IMR-90 (cell line): Measurements from ENCODE around the gene MOB1A. TPM values are rescaled to one million over a fixed set of nuclear protein-coding genes. Genes with fewer than 3 reads are reported as not detected.

Source experiments
- ATAC-seq: fragments of 200-7000 bp; cut with Tn5 transposase; 2 replicates; pipeline ENCODE4 v1.9.1; 2020; ENCODE audit warnings: low read depth, mild to moderate bottlenecking, moderate library complexity
- BruUV-seq: library from RNA; stranded (reverse); fragments of 400-500 nt; replicated peaks from 2 replicates; lab custom pipeline; 2021; lab: Mats Ljungman, UMichigan
- CTCF ChIA-PET: fragments of 300-600 bp; formaldehyde crosslinking; extraction: SDS; loops from one replicate; lab custom pipeline; 2021; ENCODE audit warnings: antibody characterized with exemption; lab: Yijun Ruan, JAX
- POLR2A ChIA-PET: fragments of 300-600 bp; sonication (Branson Sonifier 250); formaldehyde crosslinking; loops from one replicate; lab custom pipeline; 2022; ENCODE audit warnings: antibody characterized with exemption; ENCODE audit not compliant: unreplicated experiment; lab: Charles Lee
- DNase-seq: peaks from one replicate; pipeline ENCODE4 v3.0.0; 2013
- H2AFZ ChIP-seq: replicated peaks from 2 replicates; pipeline ENCODE3; 2013; ENCODE audit warnings: low read length, mild to moderate bottlenecking; ENCODE audit not compliant: poor library complexity
- H2AK5ac ChIP-seq: 2 replicates; pipeline ENCODE4 v1.6.1; 2013; ENCODE audit warnings: low read depth, low read length, inconsistent platforms
- H2AK9ac ChIP-seq: replicated peaks from 2 replicates; pipeline ENCODE3; 2013; ENCODE audit warnings: mild to moderate bottlenecking, low read depth, low read length, moderate library complexity; ENCODE audit not compliant: poor library complexity
- H2BK120ac ChIP-seq: 2 replicates; pipeline ENCODE4 v1.6.1; 2013; ENCODE audit warnings: low read depth, low read length, inconsistent platforms
- H2BK15ac ChIP-seq: 3 replicates; pipeline ENCODE4 v1.6.1; 2013; ENCODE audit warnings: low read depth, low read length, inconsistent platforms
- H2BK20ac ChIP-seq: 2 replicates; pipeline ENCODE4 v1.6.1; 2013; ENCODE audit warnings: low read depth, mild to moderate bottlenecking, inconsistent platforms, low read length, moderate library complexity
- H2BK5ac ChIP-seq: 2 replicates; pipeline ENCODE4 v1.6.1; 2013; ENCODE audit warnings: mild to moderate bottlenecking, low read depth, low read length, inconsistent platforms; ENCODE audit not compliant: poor library complexity, severe bottlenecking
- H3K14ac ChIP-seq: replicated peaks from 2 replicates; pipeline ENCODE4 v1.6.1; 2013; ENCODE audit warnings: low read depth, low read length, inconsistent platforms
- H3K18ac ChIP-seq: 2 replicates; pipeline ENCODE4 v1.6.1; 2013; ENCODE audit warnings: low read depth, low read length, control low read depth
- H3K23ac ChIP-seq: 2 replicates; pipeline ENCODE4 v1.6.1; 2013; ENCODE audit warnings: low read depth, low read length, inconsistent platforms
- H3K27ac ChIP-seq: 2 replicates; pipeline ENCODE4 v1.5.1; 2013; ENCODE audit warnings: mild to moderate bottlenecking, control low read depth, low read length; ENCODE audit not compliant: insufficient read depth
- H3K27me3 ChIP-seq: 2 replicates; pipeline ENCODE4 v1.6.1; 2013; ENCODE audit warnings: low read length; ENCODE audit not compliant: control insufficient read depth, insufficient read depth
- H3K36me3 ChIP-seq: 2 replicates; pipeline ENCODE4 v1.6.1; 2013; ENCODE audit warnings: low read length, mixed read lengths; ENCODE audit not compliant: control insufficient read depth, insufficient read depth
- H3K4ac ChIP-seq: 2 replicates; pipeline ENCODE4 v1.6.1; 2013; ENCODE audit warnings: low read depth, low read length, inconsistent platforms
- H3K4me1 ChIP-seq: 2 replicates; pipeline ENCODE4 v1.6.1; 2013; ENCODE audit warnings: low read length, mixed read lengths; ENCODE audit not compliant: control insufficient read depth, insufficient read depth
- H3K4me2 ChIP-seq: 2 replicates; pipeline ENCODE4 v1.6.1; 2013; ENCODE audit warnings: low read depth, mild to moderate bottlenecking, control low read depth, low read length, moderate library complexity
- H3K4me3 ChIP-seq: 2 replicates; pipeline ENCODE4 v1.5.1; 2013; ENCODE audit warnings: low read depth, mild to moderate bottlenecking, control low read depth, low read length, moderate library complexity; ENCODE audit not compliant: insufficient read depth
- H3K56ac ChIP-seq: 2 replicates; pipeline ENCODE4 v1.6.1; 2013; ENCODE audit warnings: low read length, inconsistent platforms; ENCODE audit not compliant: insufficient read depth; ENCODE audit errors: extremely low read depth
- H3K79me1 ChIP-seq, 2 experiments: 2 replicates each; pipeline ENCODE4 v1.6.1; 2013; ENCODE audit warnings: low read length in 2 of 2, inconsistent platforms in 1 of 2, low read depth in 1 of 2
- H3K9ac ChIP-seq: 2 replicates; pipeline ENCODE4 v1.6.1; 2013; ENCODE audit warnings: low read depth, low read length, control low read depth
- H3K9me1 ChIP-seq: 2 replicates; pipeline ENCODE4 v1.6.1; 2013; ENCODE audit warnings: low read length, inconsistent platforms; ENCODE audit not compliant: insufficient read depth
- H3K9me3 ChIP-seq: 2 replicates; pipeline ENCODE4 v1.6.1; 2013; ENCODE audit warnings: low read length; ENCODE audit not compliant: control insufficient read depth, insufficient read depth
- H4K20me1 ChIP-seq: 2 replicates; pipeline ENCODE4 v1.6.1; 2013; ENCODE audit warnings: low read length, inconsistent platforms; ENCODE audit not compliant: insufficient read depth
- H4K5ac ChIP-seq: 2 replicates; pipeline ENCODE4 v1.6.1; 2013; ENCODE audit warnings: mild to moderate bottlenecking, low read depth, low read length, control low read depth
- H4K8ac ChIP-seq, 2 experiments: 2 replicates each; pipeline ENCODE4 v1.6.1; 2013; ENCODE audit warnings: low read depth in 2 of 2, low read length in 2 of 2, control low read depth in 1 of 2, inconsistent platforms in 1 of 2
- H4K91ac ChIP-seq: 2 replicates; pipeline ENCODE4 v1.6.1; 2013; ENCODE audit warnings: low read depth, low read length, inconsistent platforms; ENCODE audit not compliant: insufficient read depth
- BHLHE40 ChIP-seq: fragments of 150-350 bp; IDR thresholded peaks from 2 replicates; pipeline ENCODE4 v1.6.1; 2016; ENCODE audit warnings: mild to moderate bottlenecking, low read depth, low read length
- CEBPB ChIP-seq: IDR thresholded peaks from 2 replicates; pipeline ENCODE4 v1.6.1; 2012; ENCODE audit warnings: low read depth, low read length, improper control_type of control experiment
- CTCF ChIP-seq: conservative IDR thresholded peaks from 2 replicates; pipeline ENCODE4 v1.5.1; 2012; ENCODE audit warnings: mild to moderate bottlenecking, low read depth, low read length, improper control_type of control experiment
- MAFK ChIP-seq: IDR thresholded peaks from 2 replicates; pipeline ENCODE4 v1.6.1; 2012; ENCODE audit warnings: low read depth, low read length, improper control_type of control experiment
- MXI1 ChIP-seq: IDR thresholded peaks from 2 replicates; pipeline ENCODE4 v1.6.1; 2012; ENCODE audit warnings: low read depth, mild to moderate bottlenecking, low read length, moderate library complexity, borderline replicate concordance
- NFE2L2 ChIP-seq: fragments of 150-350 bp; IDR thresholded peaks from 2 replicates; pipeline ENCODE4 v1.6.1; 2016; ENCODE audit warnings: low read depth, mild to moderate bottlenecking, low read length
- RAD21 ChIP-seq: IDR thresholded peaks from 2 replicates; pipeline ENCODE4 v1.6.1; 2012; ENCODE audit warnings: low read length, improper control_type of control experiment
- RCOR1 ChIP-seq: IDR thresholded peaks from 2 replicates; pipeline ENCODE4 v1.6.1; 2012; ENCODE audit warnings: mild to moderate bottlenecking, low read length, improper control_type of control experiment; ENCODE audit not compliant: insufficient replicate concordance
- WGBS, 2 experiments: methylation state at CpG; one replicate each; pipeline versions ENCODE4 v1.1.5 to v1.1.7; 2013; ENCODE audit warnings: missing lambda C conversion rate in 2 of 2; ENCODE audit not compliant: insufficient read length in 1 of 2; ENCODE audit errors: extremely low coverage in 2 of 2; 5-methylcytosine and 5-hydroxymethylcytosine counted together
- dilution Hi-C: fragments of 300-500 bp; cut with HindIII; formaldehyde crosslinking; loops from one replicate; pipeline ENCODE4 v1.14.3; 2018; ENCODE audit warnings: low sequenced_read_pairs; ENCODE audit not compliant: unreplicated experiment
- in situ Hi-C: fragments of 300-500 bp; cut with MboI; formaldehyde crosslinking; loops from 3 replicates; pipeline ENCODE4 v1.14.3; 2019; ENCODE audit warnings: low sequenced_read_pairs, inconsistent platforms, mixed read lengths
- intact Hi-C: fragments of 100-400 bp; cut with micrococcal nuclease; formaldehyde crosslinking; loops from 2 replicates; pipeline ENCODE4 v1.10.0; 2022
- polyA plus RNA-seq, 3 experiments: library from polyadenylated mRNA; depleted of rRNA; stranded (reverse); fragments of >200 nt; gene quantifications; 2 replicates each; pipeline ENCODE4 v1.2.3, GENCODE V29; 2012; ENCODE audit warnings: low replicate concordance in 1 of 3
- total RNA-seq: library from RNA; depleted of rRNA; stranded (reverse); fragments of >200 nt; gene quantifications from 2 replicates; pipeline ENCODE4 v1.2.3, GENCODE V29; 2012

Gene MOB1A
- total and polyA plus RNA-seq, 2 of the 4 experiments (the other 2 are of a cell fraction): 21.0 to 60.8 TPM

GRCh38 chr2:74201196-74201595 is 22.5 kb upstream of the MOB1A start:
- ATAC-seq (no peak), DNase-seq (no peak)
- H2BK20ac ChIP-seq: no peak overlapping the region
- no peak overlapping the region for H3K56ac ChIP-seq
- no CpG with 5 or more reads among the region's 3 CpGs for WGBS, 2 experiments
- peaks cover 69% of the 10 kb centered on the region for H4K20me1 ChIP-seq
- no peak overlapping the region for H4K8ac ChIP-seq
- peaks cover 10% of the 10 kb centered on the region for H3K4me1 ChIP-seq
- peak overlapping the region; percentile 50; the same call in 1 of the 2 replicates for H3K4me2 ChIP-seq
- intact Hi-C loops (no loop called here), in situ Hi-C loops (no loop called here), dilution Hi-C loops (no loop called here)
- H3K9me3 ChIP-seq: no peaks in the 10 kb centered on the region
- H3K9ac ChIP-seq: no peak overlapping the region
- peaks cover 8 to 58% of the 10 kb centered on the region in 2 experiments; a peak in 3 of 4 replicates for H3K79me1 ChIP-seq
- H2AK9ac ChIP-seq: no peak overlapping the region
- H4K91ac ChIP-seq: no peak overlapping the region
- H2AFZ ChIP-seq: no peak overlapping the region
- no peak overlapping the region for H3K4ac ChIP-seq
- no peak overlapping the region for H4K5ac ChIP-seq
- H2AK5ac ChIP-seq: no peak overlapping the region
- peaks cover 27% of the 10 kb centered on the region for H3K9me1 ChIP-seq
- no TSS peak for BruUV-seq
- H2BK120ac ChIP-seq: no peak overlapping the region
- peaks cover 10% of the 10 kb centered on the region; the same call in 1 of the 2 replicates for H3K36me3 ChIP-seq
- no peak overlapping the region for H3K18ac ChIP-seq
- TF ChIP-seq RCOR1: no peak
- no peak for TF ChIP-seq RAD21
- no peak for TF ChIP-seq CTCF
- TF ChIP-seq BHLHE40: no peak
- TF ChIP-seq MXI1: no peak
- no peak for TF ChIP-seq CEBPB
- no peak for TF ChIP-seq NFE2L2
- no peak for TF ChIP-seq MAFK
- H3K23ac ChIP-seq: no peak overlapping the region
- ChIA-PET CTCF (no interaction called here), POLR2A (no interaction called here)
- H3K27me3 ChIP-seq: no peaks in the 10 kb centered on the region
- no peak overlapping the region for H3K14ac ChIP-seq
- peak overlapping the region; percentile 6; the same call in 1 of the 2 replicates for H3K27ac ChIP-seq
- H2BK15ac ChIP-seq: no peak overlapping the region
- no peak overlapping the region for H3K4me3 ChIP-seq
- no peak overlapping the region for H2BK5ac ChIP-seq
